Keratinocyte (primary cell): ENCODE measurements around the gene KMT2C. TPM values are rescaled to one million over a fixed set of nuclear protein-coding genes. Genes with fewer than 3 reads are reported as not detected.
A peak's percentile ranks its signal among the peaks of the same experiment; 100 is the strongest.
"Not testable (repeated sequence)": the region's sequence is repeated elsewhere in the genome, so short reads cannot be mapped to it uniquely, and the experiment has no call there.

ENCODE experiments used
- DNase-seq: peaks from one replicate; pipeline ENCODE4 v3.0.0-alpha.2; 2011; ENCODE audit warnings: low read depth, missing footprints, low spot score
- FAIRE-seq: peaks from 2 replicates; lab custom pipeline; 2011; peaks lifted over from hg19 to GRCh38; lab: Jason Lieb, UNC
- H2AFZ ChIP-seq: 2 replicates; pipeline ENCODE4 v1.6.0; 2012; ENCODE audit warnings: low read length, control low read depth, inconsistent platforms; ENCODE audit not compliant: control insufficient read depth
- H3K27ac ChIP-seq: 2 replicates; pipeline ENCODE4 v1.5.1; 2011; ENCODE audit warnings: low read length; ENCODE audit not compliant: control insufficient read depth, insufficient read depth
- H3K27me3 ChIP-seq: 3 replicates; pipeline ENCODE4 v1.6.0; 2011; ENCODE audit warnings: low read length; ENCODE audit not compliant: control insufficient read depth, insufficient read depth; ENCODE audit errors: extremely low read depth
- H3K36me3 ChIP-seq, 2 experiments: 2 replicates in 1 of 2; 3 replicates in 1 of 2; pipeline ENCODE4 v1.5.1; 2011; ENCODE audit warnings: low read length in 2 of 2, mild to moderate bottlenecking in 1 of 2; ENCODE audit not compliant: control insufficient read depth in 2 of 2, insufficient read depth in 2 of 2; ENCODE audit errors: extremely low read depth in 1 of 2
- H3K4me1 ChIP-seq: 3 replicates; pipeline ENCODE4 v1.5.1; 2011; ENCODE audit warnings: low read length; ENCODE audit not compliant: control insufficient read depth, insufficient read depth; ENCODE audit errors: extremely low read depth
- H3K4me2 ChIP-seq: 3 replicates; pipeline ENCODE4 v1.6.0; 2011; ENCODE audit warnings: low read depth, low read length; ENCODE audit not compliant: control insufficient read depth, insufficient read depth; ENCODE audit errors: extremely low read depth
- H3K4me3 ChIP-seq, 3 experiments: fragments of 200-600 bp in 1 of 3; sonication (generic) in 1 of 3; 2 replicates in 2 of 3; 3 replicates in 1 of 3; pipeline ENCODE4 v1.5.1; 2011 to 2016; ENCODE audit warnings: low read length in 3 of 3, mild to moderate bottlenecking in 3 of 3, control low read depth in 2 of 3, inconsistent platforms in 1 of 3, low read depth in 1 of 3, mixed read lengths in 1 of 3, mixed run types in 1 of 3, moderate library complexity in 1 of 3; ENCODE audit not compliant: control insufficient read depth in 2 of 3, insufficient read depth in 2 of 3; ENCODE audit errors: extremely low read depth in 1 of 3
- H3K79me2 ChIP-seq: 2 replicates; pipeline ENCODE4 v1.6.0; 2012; ENCODE audit warnings: low read length; ENCODE audit not compliant: control insufficient read depth, insufficient read depth
- H3K9ac ChIP-seq: 3 replicates; pipeline ENCODE4 v1.6.0; 2011; ENCODE audit warnings: low read length; ENCODE audit not compliant: control insufficient read depth, insufficient read depth; ENCODE audit errors: extremely low read depth
- H3K9me1 ChIP-seq: 3 replicates; pipeline ENCODE4 v1.6.0; 2011; ENCODE audit warnings: low read length; ENCODE audit not compliant: control insufficient read depth, insufficient read depth; ENCODE audit errors: extremely low read depth
- H3K9me3 ChIP-seq: 2 replicates; pipeline ENCODE4 v1.5.1; 2012; ENCODE audit warnings: low read depth, low read length; ENCODE audit not compliant: control insufficient read depth
- H4K20me1 ChIP-seq: 3 replicates; pipeline ENCODE4 v1.6.0; 2011; ENCODE audit warnings: low read length; ENCODE audit not compliant: control insufficient read depth, insufficient read depth; ENCODE audit errors: extremely low read depth
- EZH2 ChIP-seq: IDR thresholded peaks from one replicate; pipeline ENCODE4 v1.6.1; 2012; ENCODE audit warnings: inconsistent platforms, mild to moderate bottlenecking, low read length, moderate library complexity
- dilution Hi-C: fragments of 300-500 bp; cut with MboI; formaldehyde crosslinking; loops from one replicate; pipeline ENCODE4 v1.7.0; 2020; ENCODE audit warnings: low sequenced_read_pairs; ENCODE audit not compliant: extremely low pct_ligation_motif_present
- polyA plus RNA-seq, 5 experiments: library from polyadenylated mRNA; depleted of rRNA in 3 of 5; stranded (reverse) in 3 of 5; stranded (forward) in 1 of 5; unstranded in 1 of 5; fragments of >200 nt; gene quantifications; 1 replicate in 1 of 5; 2 replicates in 3 of 5; 3 replicates in 1 of 5; pipeline versions ENCODE4 v1.2.1 to v1.2.3, GENCODE V29; 2011 to 2012; ENCODE audit warnings: missing spikeins in 2 of 5, low read depth in 1 of 5, low replicate concordance in 1 of 5
- TF ChIP-seq, protein P1 (sequence below), 3 experiments: IDR thresholded peaks in 1 of 3; conservative IDR thresholded peaks in 1 of 3; optimal IDR thresholded peaks in 1 of 3; 2 replicates in 2 of 3; 3 replicates in 1 of 3; pipeline versions ENCODE3 to v1.5.1; 2011; ENCODE audit warnings: low read length in 3 of 3, mild to moderate bottlenecking in 3 of 3, moderate library complexity in 2 of 3, control low read depth in 1 of 3, inconsistent platforms in 1 of 3; ENCODE audit not compliant: insufficient read depth in 2 of 3; ENCODE audit errors: extremely low read depth in 1 of 3

Gene KMT2C
- polyA plus RNA-seq, 1 donor (not counting 4 experiments of a cell fraction or from before 2014, with no cell fraction given) = 8.5 TPM

DNA sequence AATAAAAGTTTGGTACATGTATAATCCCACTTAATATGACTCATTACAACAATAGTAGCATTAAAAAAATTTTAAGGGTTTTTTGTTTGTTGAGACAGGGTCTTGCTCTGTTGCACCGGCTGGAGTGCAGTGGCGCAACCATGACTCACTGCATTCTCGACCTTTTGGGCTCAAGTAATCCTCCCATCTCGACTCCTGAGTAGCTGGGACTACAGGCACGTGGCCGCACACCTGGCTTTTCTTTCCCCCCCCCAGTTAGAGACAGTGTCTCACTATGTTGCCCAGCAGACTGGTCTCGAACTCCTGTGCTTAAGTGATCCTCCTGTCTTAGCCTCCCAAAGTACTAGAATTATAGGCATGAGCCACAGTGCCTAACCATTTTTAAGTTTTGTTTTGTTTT, 40.7 kb downstream of the KMT2C start:
- H3K4me2 ChIP-seq = no peak overlapping the region
- H3K79me2 ChIP-seq = peaks cover 79% of the 10 kb centered on the region
- H3K9me1 ChIP-seq = no peaks in the 10 kb centered on the region
- dilution Hi-C loops = no loop called here
- H3K27me3 ChIP-seq = no peaks in the 10 kb centered on the region
- no peak overlapping the region for H2AFZ ChIP-seq
- H4K20me1 ChIP-seq = peaks cover 2% of the 10 kb centered on the region
- H3K4me3 ChIP-seq = no peak overlapping the region
- H3K36me3 ChIP-seq = no peaks in the 10 kb centered on the region
- DNase-seq = no peak
- TF ChIP-seq EZH2 = no peak
- TF ChIP-seq, protein P1, sequence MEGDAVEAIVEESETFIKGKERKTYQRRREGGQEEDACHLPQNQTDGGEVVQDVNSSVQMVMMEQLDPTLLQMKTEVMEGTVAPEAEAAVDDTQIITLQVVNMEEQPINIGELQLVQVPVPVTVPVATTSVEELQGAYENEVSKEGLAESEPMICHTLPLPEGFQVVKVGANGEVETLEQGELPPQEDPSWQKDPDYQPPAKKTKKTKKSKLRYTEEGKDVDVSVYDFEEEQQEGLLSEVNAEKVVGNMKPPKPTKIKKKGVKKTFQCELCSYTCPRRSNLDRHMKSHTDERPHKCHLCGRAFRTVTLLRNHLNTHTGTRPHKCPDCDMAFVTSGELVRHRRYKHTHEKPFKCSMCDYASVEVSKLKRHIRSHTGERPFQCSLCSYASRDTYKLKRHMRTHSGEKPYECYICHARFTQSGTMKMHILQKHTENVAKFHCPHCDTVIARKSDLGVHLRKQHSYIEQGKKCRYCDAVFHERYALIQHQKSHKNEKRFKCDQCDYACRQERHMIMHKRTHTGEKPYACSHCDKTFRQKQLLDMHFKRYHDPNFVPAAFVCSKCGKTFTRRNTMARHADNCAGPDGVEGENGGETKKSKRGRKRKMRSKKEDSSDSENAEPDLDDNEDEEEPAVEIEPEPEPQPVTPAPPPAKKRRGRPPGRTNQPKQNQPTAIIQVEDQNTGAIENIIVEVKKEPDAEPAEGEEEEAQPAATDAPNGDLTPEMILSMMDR (optimal IDR thresholded peaks at IDR 0.05 in 1 of 3, IDR thresholded peaks at IDR 0.05 in 1 of 3, conservative IDR thresholded peaks at IDR 0.05 in 1 of 3; ENCODE audit: extremely low read depth in 1 of 3, insufficient read depth in 2 of 3, low read length in 3 of 3) = no peak
- FAIRE-seq = no peak
- H3K9me3 ChIP-seq = peaks cover 2% of the 10 kb centered on the region
- no peak overlapping the region for H3K9ac ChIP-seq
- no peaks in the 10 kb centered on the region for H3K4me1 ChIP-seq
- H3K27ac ChIP-seq = no peak overlapping the region

DNA sequence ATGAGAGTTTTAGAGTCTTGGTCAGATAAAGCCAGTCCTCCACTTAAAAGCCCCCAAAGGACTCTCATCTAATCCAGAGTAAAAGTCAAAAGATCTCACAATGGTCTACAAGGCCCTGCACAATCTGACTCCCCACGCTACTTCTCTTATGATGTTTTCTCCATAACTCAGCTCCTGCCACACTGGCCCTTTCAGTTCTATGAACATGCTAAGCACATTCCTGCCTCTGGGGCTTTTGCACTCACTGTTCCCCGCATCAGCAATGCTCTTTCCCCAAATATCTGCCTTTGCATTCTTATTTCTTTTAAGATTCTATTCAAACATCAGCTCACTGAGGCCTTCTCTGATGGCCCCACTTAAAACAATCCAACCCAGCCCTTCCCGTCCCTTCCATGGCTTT, 41.6 kb downstream of the KMT2C start:
- TF ChIP-seq, protein P1 (optimal IDR thresholded peaks at IDR 0.05 in 1 of 3, IDR thresholded peaks at IDR 0.05 in 1 of 3, conservative IDR thresholded peaks at IDR 0.05 in 1 of 3; ENCODE audit: extremely low read depth in 1 of 3, insufficient read depth in 2 of 3, low read length in 3 of 3) = peak; percentile 46 to 66 (median 50)
- H3K36me3 ChIP-seq, H3K9ac ChIP-seq, H3K27me3 ChIP-seq, H3K4me2 ChIP-seq, FAIRE-seq, H3K4me3 ChIP-seq, H3K9me1 ChIP-seq, H2AFZ ChIP-seq, H3K27ac ChIP-seq, dilution Hi-C loops, H4K20me1 ChIP-seq, H3K4me1 ChIP-seq, H3K9me3 ChIP-seq, DNase-seq: not testable (repeated sequence)
- H3K79me2 ChIP-seq = peaks cover 76% of the 10 kb centered on the region
